ENCODE results near the gene CCN6.

The CCN6 gene

GRCh38 chr6:112054001-112054400, at the start of gene CCN6:
CCN6 (plus strand) TSS chr6:112054104; CDS start chr6:112054358, 254 bp downstream.
- DNase-seq = no peak

DNA sequence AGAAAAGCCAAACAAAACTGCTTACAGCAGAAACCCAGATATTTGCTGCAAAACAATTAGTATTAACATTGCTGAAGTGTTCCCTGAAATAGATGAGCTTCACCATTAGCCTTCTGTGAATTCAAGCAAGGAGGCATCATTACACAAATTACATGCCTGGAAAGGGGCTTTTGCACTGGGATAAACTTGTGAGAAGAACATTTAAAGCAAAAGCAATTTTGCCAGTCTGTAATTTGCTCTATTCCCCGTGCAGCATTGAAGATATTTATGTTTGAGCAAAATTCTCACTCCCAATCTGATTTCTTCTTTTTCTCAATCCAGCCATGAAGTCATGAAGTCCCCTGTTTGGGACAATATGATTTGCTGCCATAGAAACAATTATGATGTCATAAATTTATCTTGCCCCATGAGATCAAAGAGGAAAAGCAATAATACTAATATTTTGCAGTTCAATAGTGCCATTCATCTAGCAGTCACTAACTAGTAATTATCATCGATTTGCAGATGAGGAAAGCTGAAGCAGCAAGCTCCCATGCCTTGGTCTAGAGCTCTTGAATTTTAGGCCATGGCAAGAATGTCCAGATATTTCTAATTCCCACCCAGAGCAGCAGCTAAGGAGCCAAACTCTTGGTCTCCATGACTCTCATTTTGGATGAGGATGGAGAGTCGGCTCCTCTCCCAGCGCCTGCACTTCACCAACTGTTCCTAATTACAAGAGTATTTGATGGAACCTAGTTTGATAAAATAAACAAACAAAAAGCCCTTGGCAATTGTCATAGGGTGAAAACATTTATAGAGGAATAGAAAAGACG, 49.5 kb upstream of the CCN6 start:
- DNase-seq = no peak

DNA sequence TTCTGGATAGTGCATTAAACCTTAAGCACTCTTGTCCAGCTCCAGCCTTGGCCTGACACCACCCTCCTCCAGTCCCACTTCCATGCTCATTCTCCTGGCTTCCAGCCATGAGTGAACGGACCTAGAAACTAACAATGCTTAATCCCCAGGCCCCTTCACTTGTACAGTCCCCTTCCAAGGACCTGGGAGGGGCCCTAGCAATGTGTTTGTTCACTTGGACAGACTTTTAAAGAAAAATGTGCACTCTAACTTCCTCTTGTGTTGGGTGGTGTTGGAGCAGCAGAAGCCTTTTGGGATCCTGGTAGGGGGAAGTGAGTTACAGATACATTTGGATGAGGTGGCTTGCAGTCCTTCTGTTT, 48.9 kb upstream of the CCN6 start:
- DNase-seq = no peak

GRCh38 chr6:112007254-112007653, 46.6 kb upstream of the CCN6 start:
- no peak for DNase-seq

- DNase-seq = no peak
Measured at GRCh38 chr6:112007805-112008204, 46.1 kb upstream of the CCN6 start.

DNA sequence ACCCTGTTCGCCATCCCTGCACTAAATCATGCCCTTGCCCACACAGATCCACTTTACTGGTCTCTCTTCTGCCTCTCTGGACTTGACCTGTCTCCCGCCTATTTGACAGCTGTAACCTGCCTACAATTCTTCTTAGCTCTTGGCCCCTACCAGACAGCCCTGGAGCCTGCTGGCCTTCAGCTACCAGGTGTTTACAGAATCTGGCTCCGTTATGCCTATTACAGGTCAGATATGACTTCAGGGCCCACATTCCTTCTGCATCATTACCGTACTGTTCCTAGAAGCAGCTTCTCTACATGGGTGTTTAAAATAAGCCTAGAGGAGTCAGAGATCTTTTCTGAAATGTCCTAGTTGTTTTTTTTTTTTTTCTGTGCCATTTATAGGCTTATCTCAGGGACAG, 45.4 kb upstream of the CCN6 start:
- no peak for DNase-seq

DNA sequence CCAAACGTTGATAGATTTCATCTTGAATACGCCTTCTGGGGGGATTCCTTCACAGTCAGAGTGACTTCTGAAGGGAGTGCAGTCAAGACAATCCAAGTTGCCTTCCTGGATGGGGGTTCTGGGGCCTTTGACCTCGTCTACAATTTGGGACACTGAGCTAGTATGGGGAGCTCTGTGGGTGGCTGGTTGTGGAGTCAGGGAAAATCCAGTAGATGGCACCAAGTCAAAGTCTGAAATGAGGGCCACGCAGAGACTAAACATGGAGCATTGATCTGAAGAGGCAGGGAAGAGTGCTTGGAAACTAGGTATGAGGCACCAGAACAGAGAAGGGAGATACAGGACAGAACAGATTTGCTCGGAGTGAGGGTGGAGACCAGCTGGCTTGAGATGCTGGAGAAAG, 43.6 kb upstream of the CCN6 start:
- DNase-seq = no peak

GRCh38 chr6:112013051-112013450, 40.9 kb upstream of the CCN6 start:
- DNase-seq = no peak

DNA sequence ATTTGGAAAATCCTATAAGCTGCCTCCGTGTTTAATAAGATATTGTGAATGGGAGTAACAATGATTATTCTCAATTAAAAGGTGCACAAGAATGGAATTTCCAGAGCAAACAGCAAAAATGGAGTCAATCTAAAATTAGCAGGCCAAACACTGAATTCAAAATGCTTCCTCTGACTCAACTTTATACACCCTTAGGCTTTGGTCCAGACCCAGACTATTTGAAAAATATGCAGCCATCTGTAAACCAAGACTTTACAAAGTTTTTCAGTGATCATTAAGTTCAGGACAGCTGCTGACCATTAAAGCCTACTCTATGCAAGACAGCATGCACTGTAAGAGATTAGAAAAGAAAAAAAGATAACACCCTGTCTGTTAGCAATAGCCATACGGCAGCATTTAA, 39.4 kb upstream of the CCN6 start:
- no peak for DNase-seq

GRCh38 chr6:112015725-112016124, 38.2 kb upstream of the CCN6 start:
- DNase-seq = no peak

GRCh38 chr6:112016320-112016719, 37.6 kb upstream of the CCN6 start:
- no peak for DNase-seq

- no peak for DNase-seq
Measured at GRCh38 chr6:112017169-112017568, 36.7 kb upstream of the CCN6 start.

GRCh38 chr6:112017760-112018537, 36.0 kb upstream of the CCN6 start:
- no peak for DNase-seq

DNA sequence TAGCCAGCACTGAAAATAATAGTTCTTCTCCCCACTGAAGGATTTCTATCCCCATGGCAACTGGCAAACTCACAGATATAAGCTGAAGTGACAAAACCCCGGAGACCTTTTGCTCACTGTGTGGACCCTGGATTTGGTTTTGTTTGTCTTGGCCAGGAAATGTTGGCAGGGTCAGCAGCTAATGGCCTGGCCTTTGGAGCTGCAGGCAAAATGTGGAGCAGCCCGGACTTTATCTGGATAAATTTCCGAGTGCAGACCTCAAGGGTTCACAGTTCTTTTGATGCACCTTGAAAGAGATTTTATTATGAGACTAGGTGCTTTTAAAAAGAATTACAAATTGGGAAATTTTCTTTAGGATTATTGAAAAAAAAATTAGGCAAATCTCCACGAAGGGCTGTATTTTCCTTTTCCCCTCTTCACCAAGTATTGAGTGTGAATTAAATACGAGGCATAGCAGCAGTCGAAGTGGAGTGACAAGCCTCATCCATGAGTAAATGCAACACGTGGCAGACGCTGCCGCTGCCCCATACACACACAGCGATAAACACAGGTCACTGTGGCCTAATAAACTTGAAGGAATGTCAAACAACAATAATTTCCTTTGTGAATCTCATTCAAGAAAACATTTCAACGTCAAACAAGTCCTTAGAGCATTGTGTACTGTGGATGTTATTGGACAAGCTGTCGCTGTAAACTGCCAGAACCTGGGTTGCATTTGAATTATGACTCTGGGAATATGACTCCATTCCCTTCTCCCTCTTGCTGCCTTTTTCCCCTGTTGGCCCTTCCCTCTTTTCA, 35.1 kb upstream of the CCN6 start:
- no peak for DNase-seq

DNA sequence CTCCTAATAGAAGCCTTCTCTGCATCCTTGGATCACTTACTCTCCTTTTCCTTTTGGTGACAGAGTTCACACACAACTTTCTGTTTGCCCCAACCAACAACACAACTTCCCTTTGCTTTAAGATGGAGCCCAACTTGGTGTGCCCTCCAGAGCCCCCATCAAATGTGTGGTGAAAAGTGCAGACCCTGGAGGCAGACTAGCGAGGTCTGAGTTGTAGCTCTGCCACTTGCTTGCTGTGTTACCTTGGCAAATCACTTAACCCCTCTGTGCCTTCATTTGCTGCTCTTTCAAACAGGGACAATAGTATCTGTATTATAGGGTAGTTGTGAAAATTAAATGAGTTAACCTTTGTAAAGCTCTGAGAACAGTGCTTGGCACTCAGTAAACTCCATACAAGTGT, 34.3 kb upstream of the CCN6 start:
- no peak for DNase-seq

- no peak for DNase-seq
Measured at GRCh38 chr6:112021691-112022310, 32.1 kb upstream of the CCN6 start.

DNA sequence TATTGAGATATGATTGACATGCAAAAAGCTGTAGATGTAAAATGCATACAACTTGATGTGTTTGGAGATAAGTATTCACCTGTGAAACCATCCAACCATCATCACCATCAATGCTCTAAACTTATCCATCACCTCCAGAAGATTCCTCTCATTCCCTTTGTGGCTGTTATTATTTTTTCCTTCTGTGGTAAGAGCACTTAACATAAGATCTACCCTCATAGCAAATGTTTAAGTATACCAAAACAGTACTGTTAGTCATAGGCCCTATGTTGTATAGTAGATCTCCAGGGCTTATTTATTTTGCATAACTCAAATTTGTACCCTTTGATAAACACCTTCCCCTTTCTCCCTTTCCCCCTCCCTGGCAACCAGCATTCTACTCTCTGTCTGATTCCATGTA, 31.2 kb upstream of the CCN6 start:
- DNase-seq = no peak

- DNase-seq = no peak
Measured at GRCh38 chr6:112024464-112024863, 29.4 kb upstream of the CCN6 start.

DNA sequence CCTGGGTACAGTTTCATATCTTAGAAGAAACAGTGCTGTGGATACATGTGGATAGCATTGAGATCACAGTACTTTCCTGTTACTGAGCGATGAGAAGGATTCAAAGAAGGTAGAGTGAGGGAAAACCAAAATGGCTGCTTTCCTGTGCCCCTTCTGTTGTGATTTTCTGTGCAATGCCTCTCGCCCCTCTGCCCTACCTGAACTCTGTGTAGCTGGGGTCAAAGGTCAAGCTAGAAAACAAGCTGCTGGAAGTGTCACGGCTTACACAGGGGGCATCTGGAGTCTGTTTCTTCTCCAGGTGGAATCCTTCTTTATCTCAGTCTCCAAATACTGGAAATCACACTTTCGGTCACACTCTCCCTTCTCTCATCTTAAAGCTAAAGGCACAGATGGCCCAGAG, 27.0 kb upstream of the CCN6 start:
- DNase-seq = no peak

DNA sequence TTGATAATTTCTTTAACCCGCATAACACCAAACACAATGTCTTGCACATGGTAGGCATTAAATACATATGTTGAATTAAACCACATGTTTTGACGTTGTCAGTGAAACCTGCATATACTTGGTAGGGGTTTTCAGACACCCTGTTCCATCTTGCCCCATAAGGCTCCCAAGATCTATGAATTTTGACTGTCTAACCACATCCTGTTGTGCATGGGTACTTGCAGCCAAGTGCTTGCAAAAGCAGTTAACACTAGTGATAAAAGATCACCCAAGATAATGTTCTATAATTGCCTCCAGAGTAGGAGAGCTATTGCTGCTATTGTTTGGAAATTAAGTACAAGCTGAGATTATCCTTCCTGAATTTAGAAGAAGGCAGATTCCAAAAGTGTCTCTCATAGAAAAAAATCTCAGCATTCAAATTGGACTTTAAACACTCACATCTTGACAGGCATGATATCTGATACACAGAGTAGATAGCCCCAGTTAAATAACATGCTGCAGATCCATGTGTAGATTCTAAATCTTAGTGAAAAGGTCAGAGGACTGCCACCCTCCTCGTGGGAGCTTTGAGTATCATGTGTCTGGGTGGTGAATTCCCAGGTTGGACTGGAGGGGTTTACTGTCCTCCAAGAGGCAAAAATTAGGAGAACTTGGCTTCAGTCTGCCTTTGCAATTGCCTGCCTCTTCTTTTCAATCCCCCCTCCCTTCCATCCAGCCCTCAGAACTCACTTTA, 25.8 kb upstream of the CCN6 start:
- DNase-seq = peak; percentile 21

- DNase-seq = peak; percentile 29
Measured at GRCh38 chr6:112029045-112029822, 24.7 kb upstream of the CCN6 start.
